ENCODE results near the gene ELOB.

Gene ELOB

GRCh38 chr16:2765462-2766404 is 11.3 kb downstream of the ELOB start:
- DNase-seq, result no peak

- no peak for DNase-seq
These were observed 12.4 kb downstream of the ELOB start for GRCh38 chr16:2764718-2765117.

DNA sequence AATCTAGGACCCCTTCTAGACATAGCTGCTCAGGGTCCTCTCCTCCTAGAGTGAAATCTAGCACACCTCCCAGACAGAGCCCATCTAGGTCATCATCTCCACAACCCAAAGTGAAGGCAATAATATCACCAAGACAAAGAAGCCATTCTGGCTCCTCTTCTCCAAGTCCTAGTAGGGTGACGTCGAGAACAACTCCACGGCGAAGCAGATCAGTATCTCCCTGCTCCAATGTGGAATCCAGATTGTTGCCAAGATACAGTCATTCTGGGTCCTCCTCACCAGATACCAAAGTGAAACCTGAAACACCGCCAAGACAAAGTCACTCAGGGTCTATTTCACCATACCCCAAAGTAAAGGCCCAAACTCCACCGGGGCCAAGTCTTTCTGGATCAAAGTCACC is 13.9 kb downstream of the ELOB start:
- no peak for DNase-seq

DNA sequence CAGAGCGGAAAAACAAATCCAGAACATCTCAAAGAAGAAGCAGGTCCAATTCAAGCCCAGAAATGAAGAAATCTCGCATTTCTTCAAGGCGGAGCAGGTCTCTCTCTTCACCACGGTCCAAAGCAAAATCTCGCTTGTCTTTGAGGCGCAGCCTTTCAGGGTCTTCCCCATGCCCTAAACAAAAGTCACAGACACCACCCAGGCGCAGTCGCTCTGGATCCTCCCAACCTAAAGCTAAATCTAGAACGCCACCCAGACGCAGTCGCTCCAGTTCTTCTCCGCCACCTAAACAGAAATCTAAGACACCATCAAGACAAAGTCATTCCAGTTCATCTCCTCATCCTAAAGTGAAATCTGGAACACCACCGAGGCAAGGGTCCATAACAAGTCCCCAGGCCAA is 14.4 kb downstream of the ELOB start:
- DNase-seq, result no peak

DNA sequence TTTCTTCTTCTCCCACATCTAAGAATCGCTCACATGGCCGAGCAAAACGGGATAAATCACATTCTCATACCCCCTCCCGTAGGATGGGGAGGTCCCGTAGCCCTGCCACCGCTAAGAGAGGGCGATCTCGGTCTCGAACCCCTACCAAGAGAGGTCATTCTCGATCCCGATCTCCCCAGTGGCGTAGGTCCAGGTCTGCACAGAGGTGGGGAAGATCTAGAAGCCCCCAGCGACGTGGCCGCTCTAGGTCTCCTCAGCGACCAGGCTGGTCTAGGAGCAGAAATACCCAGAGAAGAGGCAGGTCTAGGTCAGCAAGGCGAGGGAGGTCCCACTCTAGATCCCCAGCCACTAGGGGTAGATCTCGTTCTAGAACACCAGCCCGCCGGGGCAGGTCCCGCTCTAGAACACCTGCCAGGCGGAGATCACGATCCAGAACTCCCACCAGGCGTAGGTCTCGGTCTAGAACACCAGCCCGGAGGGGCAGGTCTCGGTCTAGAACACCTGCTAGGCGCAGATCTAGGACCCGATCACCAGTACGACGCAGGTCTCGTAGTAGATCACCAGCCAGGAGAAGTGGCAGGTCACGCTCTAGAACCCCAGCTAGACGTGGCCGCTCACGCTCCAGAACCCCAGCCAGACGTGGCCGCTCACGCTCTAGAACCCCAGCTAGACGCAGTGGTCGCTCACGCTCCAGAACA is 15.0 kb downstream of the ELOB start:
- DNase-seq, result no peak

- DNase-seq, result no peak
These were observed 15.6 kb downstream of the ELOB start for GRCh38 chr16:2761472-2761871.

- no peak for DNase-seq
These were observed 19.7 kb downstream of the ELOB start for GRCh38 chr16:2757344-2757743.

- DNase-seq, result no peak
These were observed 20.6 kb downstream of the ELOB start for GRCh38 chr16:2756288-2757015.

DNA sequence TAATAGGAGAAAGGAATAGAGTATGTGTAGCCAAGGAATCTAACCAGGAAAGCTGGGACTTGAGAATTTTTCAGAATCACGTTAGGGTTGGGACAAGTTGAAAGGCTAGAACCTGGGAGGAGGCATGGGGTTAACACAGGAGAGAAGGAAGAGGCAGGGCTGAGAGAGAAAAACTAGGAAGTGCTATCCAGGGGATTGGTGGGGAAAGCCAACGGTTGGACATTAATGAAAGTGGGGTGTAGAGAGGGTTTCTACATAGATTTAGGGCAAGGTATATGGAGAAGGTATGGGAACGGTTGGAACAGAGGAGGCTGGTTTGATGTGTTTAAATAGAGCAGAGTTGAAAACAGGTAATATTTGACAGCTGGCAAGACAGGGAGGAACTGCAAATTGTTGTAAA is 21.9 kb downstream of the ELOB start:
- no peak for DNase-seq

DNA sequence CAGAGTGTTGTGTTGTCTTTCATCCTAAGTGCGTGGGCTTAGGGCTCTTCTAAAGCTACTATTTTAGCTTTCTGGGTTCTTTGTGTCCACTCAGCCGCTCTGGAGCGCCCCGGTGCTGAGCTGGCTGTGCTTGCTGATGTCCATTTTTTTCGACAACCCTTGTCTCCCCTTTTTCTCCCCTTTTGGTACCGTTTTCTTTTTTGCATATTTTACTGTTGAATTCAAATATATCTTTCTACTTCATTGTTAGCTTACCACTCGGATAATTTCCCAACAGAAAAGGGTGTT is 23.4 kb downstream of the ELOB start:
- DNase-seq, result no peak

DNA sequence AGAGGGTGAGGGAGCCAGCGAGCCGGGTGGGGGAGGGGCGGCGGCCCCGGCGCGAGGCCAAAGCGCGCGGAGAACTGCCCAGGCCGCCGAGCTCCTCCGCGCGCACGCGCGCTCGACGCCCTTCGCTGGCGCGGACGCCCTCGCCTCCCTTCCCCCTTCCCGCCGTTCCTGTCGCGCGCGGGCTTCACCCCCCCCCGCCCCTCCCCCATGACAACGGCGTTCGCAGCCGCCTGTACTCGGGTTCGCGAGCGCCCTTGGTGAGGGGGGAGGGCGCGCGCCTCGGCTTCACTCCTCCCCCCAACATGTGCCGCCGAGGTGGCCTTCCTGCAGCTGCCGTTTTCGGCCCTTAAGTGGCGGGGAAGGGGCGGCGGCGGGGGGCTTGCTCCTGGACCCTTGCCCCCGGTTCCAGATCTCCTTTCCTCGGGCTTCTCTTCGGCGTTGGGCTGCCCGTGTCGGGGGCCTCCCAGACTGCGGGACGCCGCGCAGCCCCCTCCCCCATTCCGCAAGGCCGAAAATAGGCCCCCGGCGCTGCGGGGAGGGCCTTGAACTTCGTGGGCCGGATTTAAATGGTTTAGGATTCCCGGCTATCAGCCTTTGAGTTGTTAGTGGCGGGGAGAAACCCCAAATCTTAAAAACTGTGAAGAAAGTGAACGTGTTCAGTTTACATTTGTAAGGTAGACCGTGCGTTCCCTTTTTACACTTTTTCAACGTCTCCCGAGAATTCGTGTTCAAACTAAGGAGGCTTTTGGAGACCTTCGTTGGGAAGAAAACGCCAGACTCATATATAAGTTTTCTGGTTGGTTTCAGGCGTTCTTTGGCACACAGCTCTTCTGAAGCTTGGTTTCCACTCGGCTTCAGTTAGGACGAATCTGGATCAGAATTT is 24.0 kb downstream of the ELOB start:
- no peak for DNase-seq

GRCh38 chr16:2752035-2752849 is 24.8 kb downstream of the ELOB start, which contains the start of gene SRRM2:
TSS of gene SRRM2 (plus strand) at chr16:2752638. CDS start at chr16:2756365, 3,727 bp downstream.
- peak; percentile 96 for DNase-seq

- no peak for DNase-seq
These were observed 25.5 kb downstream of the ELOB start for GRCh38 chr16:2751577-2752034.

GRCh38 chr16:2749936-2750335 is 27.1 kb downstream of the ELOB start:
- DNase-seq, result no peak

DNA sequence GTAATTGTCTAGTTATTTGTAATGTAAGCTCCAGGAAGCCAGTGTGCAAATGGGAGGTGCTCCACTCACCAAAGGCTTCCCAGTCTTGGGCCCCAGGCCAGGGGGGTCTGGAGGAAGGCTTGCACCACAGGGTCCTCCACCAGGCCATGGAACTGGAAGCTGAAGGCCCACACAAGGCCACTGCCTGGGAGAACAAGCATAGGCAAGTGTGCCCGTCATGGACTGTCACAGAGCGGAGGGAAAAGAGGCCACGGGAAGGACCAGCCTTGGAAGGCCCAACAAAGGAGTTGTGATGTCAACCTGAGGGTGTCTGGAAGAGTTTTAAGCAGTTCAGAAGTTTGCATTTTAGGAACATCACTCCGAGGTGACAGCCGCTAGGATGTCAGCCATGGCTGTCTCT is 27.6 kb downstream of the ELOB start:
- DNase-seq, result no peak

GRCh38 chr16:2748757-2749455 is 28.2 kb downstream of the ELOB start:
- no peak for DNase-seq

DNA sequence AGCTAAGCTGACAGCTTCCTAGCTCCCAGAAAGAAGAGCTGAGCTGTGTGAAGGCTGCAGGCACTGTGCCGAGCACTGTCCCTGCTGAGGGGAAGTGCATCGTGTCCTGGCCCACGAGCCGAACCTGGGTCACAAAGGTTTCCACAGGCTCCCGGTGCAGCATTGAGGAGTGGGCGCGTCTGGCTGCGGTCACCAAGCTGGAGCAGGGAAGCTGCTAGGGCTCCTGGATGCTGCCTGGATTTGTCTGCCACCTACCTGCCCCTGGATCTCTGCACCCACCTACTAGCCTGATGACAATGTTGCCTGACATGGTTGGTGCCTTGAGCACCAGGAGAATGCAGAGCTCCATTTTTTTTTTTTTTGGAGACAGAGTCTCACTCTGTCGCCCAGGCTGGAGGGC is 31.1 kb downstream of the ELOB start:
- DNase-seq, result no peak

- DNase-seq, result no peak
These were observed 31.8 kb downstream of the ELOB start for GRCh38 chr16:2745116-2745890.

GRCh38 chr16:2744711-2745110 is 32.4 kb downstream of the ELOB start:
- no peak for DNase-seq
